ENCODE results near the gene RPL7A. TPM values are rescaled to one million over a fixed set of nuclear protein-coding genes. Genes with fewer than 3 reads are reported as not detected.
"Not testable (repeated sequence)": the region's sequence is repeated elsewhere in the genome, so short reads cannot be mapped to it uniquely, and the experiment has no call there.

The RPL7A gene
- total RNA-seq, 2 donors from 2014 or later = 1,478 to 1,480 TPM

- 89 to 90% methylated on average over 10 of the region's 10 CpGs for WGBS, 2 donors
- intact Hi-C loops (cut with DNase I) = loop anchor here (10.0 kb wide), 1 partner anchor 143 kb away; no protein-coding TSS in a partner anchor
- Histone ChIP-seq H3K27me3 (no peaks in the 10 kb centered on the region), H3K4me1 (peaks cover 4% of the 10 kb centered on the region), H3K27ac (no peak overlapping the region), H3K4me3 (no peak overlapping the region), H3K36me3 (replicated peaks in 1 of 2; ENCODE audit: insufficient read depth in 1 of 2, low read depth in 2 of 2) (peaks cover 13 to 17% of the 10 kb centered on the region in 2 donors), H3K9me3 (no peaks in the 10 kb centered on the region)
- no peak for ATAC-seq
- no peak for DNase-seq
- no peak for TF ChIP-seq POLR2A (IDR thresholded peaks at IDR 0.05)
- TF ChIP-seq, protein P1, sequence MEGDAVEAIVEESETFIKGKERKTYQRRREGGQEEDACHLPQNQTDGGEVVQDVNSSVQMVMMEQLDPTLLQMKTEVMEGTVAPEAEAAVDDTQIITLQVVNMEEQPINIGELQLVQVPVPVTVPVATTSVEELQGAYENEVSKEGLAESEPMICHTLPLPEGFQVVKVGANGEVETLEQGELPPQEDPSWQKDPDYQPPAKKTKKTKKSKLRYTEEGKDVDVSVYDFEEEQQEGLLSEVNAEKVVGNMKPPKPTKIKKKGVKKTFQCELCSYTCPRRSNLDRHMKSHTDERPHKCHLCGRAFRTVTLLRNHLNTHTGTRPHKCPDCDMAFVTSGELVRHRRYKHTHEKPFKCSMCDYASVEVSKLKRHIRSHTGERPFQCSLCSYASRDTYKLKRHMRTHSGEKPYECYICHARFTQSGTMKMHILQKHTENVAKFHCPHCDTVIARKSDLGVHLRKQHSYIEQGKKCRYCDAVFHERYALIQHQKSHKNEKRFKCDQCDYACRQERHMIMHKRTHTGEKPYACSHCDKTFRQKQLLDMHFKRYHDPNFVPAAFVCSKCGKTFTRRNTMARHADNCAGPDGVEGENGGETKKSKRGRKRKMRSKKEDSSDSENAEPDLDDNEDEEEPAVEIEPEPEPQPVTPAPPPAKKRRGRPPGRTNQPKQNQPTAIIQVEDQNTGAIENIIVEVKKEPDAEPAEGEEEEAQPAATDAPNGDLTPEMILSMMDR (IDR thresholded peaks at IDR 0.05) = no peak
These were observed 20.1 kb upstream of the RPL7A start for GRCh38 chr9:133327834-133328484.

- peaks cover 24 to 27% of the 10 kb centered on the region in 2 donors for H3K36me3 ChIP-seq (replicated peaks in 1 of 2; ENCODE audit: insufficient read depth in 1 of 2, low read depth in 2 of 2)
- H3K4me3 ChIP-seq, H3K9me3 ChIP-seq, H3K27me3 ChIP-seq: not testable (repeated sequence)
- 49 to 51% methylated on average over 21 of the region's 21 CpGs for WGBS, 2 donors
- peak in 1 of 3 donors; percentile 12 for TF ChIP-seq POLR2A (IDR thresholded peaks at IDR 0.05)
- TF ChIP-seq, protein P1 (IDR thresholded peaks at IDR 0.05) = peak; percentile 31 to 69 (median 60)
- ATAC-seq (peak; percentile 75), DNase-seq (peak; percentile 41 to 66 (median 55))
- peak overlapping the region in 2 of 4 donors; percentile 47 to 48 for H3K27ac ChIP-seq
- H3K4me1 ChIP-seq = peaks cover 11% of the 10 kb centered on the region
- intact Hi-C loops (cut with DNase I) = loop anchor here (10.0 kb wide), 3 partner anchors 145 to 295 kb away; partner anchors contain the start of gene GTF3C5
These were observed 18.5 kb upstream of the RPL7A start for GRCh38 chr9:133329306-133330156.

DNA sequence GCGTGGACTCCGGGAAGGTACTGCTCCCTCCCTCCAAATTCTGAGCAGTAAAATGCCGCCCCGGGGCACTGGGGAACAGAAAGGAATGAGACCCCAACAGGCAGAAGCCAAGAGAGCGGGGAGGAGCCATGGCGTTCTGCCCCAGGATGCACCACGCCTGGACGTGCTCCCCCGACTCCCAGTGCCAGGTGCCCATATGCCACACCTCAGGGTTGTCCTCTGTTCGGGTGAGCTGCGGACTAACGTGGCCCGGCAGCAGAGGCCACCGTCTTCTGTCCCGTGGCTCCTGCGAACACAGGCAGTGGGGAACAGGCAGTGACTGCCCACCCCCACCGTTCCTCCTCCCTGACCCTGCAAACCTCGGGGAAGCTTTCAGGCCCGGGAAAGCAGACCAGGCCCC lies 16.8 kb upstream of the RPL7A start:
- ATAC-seq (no peak), DNase-seq (peak in 1 of 4 donors; percentile 9)
- WGBS, 2 donors = 82 to 88% methylated on average over 19 of the region's 19 CpGs
- intact Hi-C loops (cut with DNase I) = loop anchor here (10.0 kb wide), 2 partner anchors 154 to 296 kb away; partner anchors contain the start of gene GTF3C5
- peaks cover 20% of the 10 kb centered on the region for H3K4me1 ChIP-seq
- H3K9me3 ChIP-seq = no peaks in the 10 kb centered on the region
- no peaks in the 10 kb centered on the region for H3K27me3 ChIP-seq
- TF ChIP-seq, protein P1 (IDR thresholded peaks at IDR 0.05) = no peak
- TF ChIP-seq POLR2A (IDR thresholded peaks at IDR 0.05) = no peak
- H3K36me3 ChIP-seq (replicated peaks in 1 of 2; ENCODE audit: insufficient read depth in 1 of 2, low read depth in 2 of 2) = peaks cover 24 to 27% of the 10 kb centered on the region in 2 donors
- H3K27ac ChIP-seq = no peak overlapping the region
- H3K4me3 ChIP-seq = no peak overlapping the region

DNA sequence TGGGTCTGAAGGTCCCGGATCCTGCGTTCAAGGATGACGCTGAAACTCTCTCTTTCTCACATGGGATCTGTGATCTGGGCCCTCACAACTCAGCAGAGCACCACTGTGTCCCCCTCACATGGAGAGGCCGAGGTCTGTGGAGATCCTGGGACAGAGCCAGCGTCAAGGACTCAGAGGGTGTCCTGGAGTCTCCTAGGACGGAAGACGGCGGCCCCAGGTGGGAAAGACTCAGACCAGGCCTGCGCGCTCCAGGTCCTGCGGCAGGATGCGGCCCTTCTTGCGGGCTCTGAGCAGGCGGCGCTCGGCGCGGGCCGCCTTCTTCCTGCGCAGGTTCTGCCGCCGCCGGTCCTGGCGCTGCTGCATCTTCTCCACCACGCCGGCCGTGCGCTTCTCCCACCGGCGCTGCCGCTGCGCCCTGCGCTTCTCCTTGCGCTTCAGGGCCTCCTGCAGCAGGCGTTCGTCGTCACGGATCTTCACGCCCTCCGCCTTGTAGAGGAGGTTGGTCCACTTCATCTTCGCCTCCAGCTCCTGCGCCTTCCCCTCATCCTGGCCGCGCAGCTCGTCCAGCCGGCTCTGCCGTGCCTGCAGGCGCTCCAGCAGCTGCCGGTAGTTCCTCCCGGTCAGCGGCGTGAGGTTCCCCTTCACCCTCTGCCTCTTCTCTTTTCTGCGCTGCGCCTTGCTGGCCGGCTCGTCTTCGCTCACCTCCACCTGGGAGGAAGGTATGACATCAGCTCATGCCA lies 16.2 kb upstream of the RPL7A start:
- Histone ChIP-seq H3K36me3 (replicated peaks in 1 of 2; ENCODE audit: insufficient read depth in 1 of 2, low read depth in 2 of 2) (peaks cover 24 to 27% of the 10 kb centered on the region in 2 donors), H3K9me3 (no peaks in the 10 kb centered on the region), H3K4me3 (no peak overlapping the region), H3K27me3 (no peaks in the 10 kb centered on the region), H3K4me1 (peaks cover 26% of the 10 kb centered on the region), H3K27ac (no peak overlapping the region)
- DNase-seq = peak in 1 of 4 donors; percentile 9
- 91 to 95% methylated on average over 38 to 47 of the region's 57 CpGs for WGBS, 2 donors
- TF ChIP-seq POLR2A (IDR thresholded peaks at IDR 0.05) = no peak
- TF ChIP-seq, protein P1 (IDR thresholded peaks at IDR 0.05) = no peak
- intact Hi-C loops (cut with DNase I) = loop anchor here (10.0 kb wide), 2 partner anchors 153 to 297 kb away; partner anchors contain the start of gene GTF3C5
- ATAC-seq = no peak
